GM23338 (cell line): ENCODE data around the gene HOXA5. TPM values are rescaled to one million over a fixed set of nuclear protein-coding genes. Genes with fewer than 3 reads are reported as not detected.

ENCODE experiments used
- ATAC-seq: fragments of 200-7000 bp; cut with Tn5 transposase; 3 replicates; pipeline ENCODE4 v1.9.1; 2020
- DNase-seq: peaks from one replicate; pipeline ENCODE4 v3.0.0-alpha.2; 2015; ENCODE audit warnings: low spot score
- H2AFZ ChIP-seq: fragments of 200-600 bp; sonication (generic); 2 replicates; pipeline ENCODE4 v1.8.0; 2016; ENCODE audit warnings: antibody characterized with exemption, mild to moderate bottlenecking, moderate library complexity
- H3F3A ChIP-seq: fragments of 200-600 bp; sonication (generic); replicated peaks from 2 replicates; pipeline ENCODE4 v1.8.0; 2017; ENCODE audit warnings: antibody characterized with exemption, mixed run types, low read depth
- H3K27ac ChIP-seq: fragments of 200-600 bp; sonication (generic); 2 replicates; pipeline ENCODE4 v1.6.1; 2016; ENCODE audit warnings: low read depth
- H3K27me3 ChIP-seq: fragments of 200-600 bp; sonication (generic); 2 replicates; pipeline ENCODE4 v1.8.0; 2016; ENCODE audit warnings: mild to moderate bottlenecking, mixed run types, moderate library complexity; ENCODE audit not compliant: insufficient read depth
- H3K36me3 ChIP-seq: fragments of 200-600 bp; sonication (generic); 2 replicates; pipeline ENCODE4 v1.8.0; 2016; ENCODE audit warnings: mild to moderate bottlenecking; ENCODE audit not compliant: insufficient read depth
- H3K4me1 ChIP-seq: fragments of 200-600 bp; sonication (generic); 2 replicates; pipeline ENCODE4 v1.8.0; 2016; ENCODE audit warnings: mild to moderate bottlenecking, moderate library complexity; ENCODE audit not compliant: insufficient read depth
- H3K4me2 ChIP-seq: fragments of 200-600 bp; sonication (generic); 2 replicates; pipeline ENCODE4 v1.7.1; 2017; ENCODE audit warnings: mixed run types
- H3K4me3 ChIP-seq: fragments of 200-600 bp; sonication (generic); 2 replicates; pipeline ENCODE4 v1.6.1; 2016; ENCODE audit warnings: mixed run types
- H3K79me2 ChIP-seq: fragments of 200-600 bp; sonication (generic); replicated peaks from 2 replicates; pipeline ENCODE4 v1.8.0; 2017; ENCODE audit warnings: mild to moderate bottlenecking; ENCODE audit not compliant: insufficient read depth
- H3K9me2 ChIP-seq: fragments of 200-600 bp; sonication (generic); 2 replicates; pipeline ENCODE4 v1.8.0; 2017; ENCODE audit not compliant: insufficient read depth
- H4K20me1 ChIP-seq: fragments of 200-600 bp; sonication (generic); replicated peaks from 2 replicates; pipeline ENCODE4 v1.8.0; 2017; ENCODE audit warnings: mild to moderate bottlenecking; ENCODE audit not compliant: insufficient read depth
- H3K27ac Mint-ChIP-seq: 2 replicates; pipeline ENCODE4 v1.8.0; 2020; ENCODE audit warnings: inconsistent platforms, mild to moderate bottlenecking, moderate library complexity, mixed read lengths
- H3K27me3 Mint-ChIP-seq: 3 replicates; pipeline ENCODE4 v1.8.0; 2022; ENCODE audit warnings: low read depth, mild to moderate bottlenecking, moderate library complexity, mixed read lengths, inconsistent platforms; ENCODE audit not compliant: insufficient read depth, poor library complexity
- H3K36me3 Mint-ChIP-seq: 3 replicates; pipeline ENCODE4 v1.8.0; 2021; ENCODE audit warnings: low read depth, mild to moderate bottlenecking, inconsistent platforms, moderate library complexity, mixed read lengths
- H3K4me1 Mint-ChIP-seq: 3 replicates; pipeline ENCODE4 v1.8.0; 2020; ENCODE audit warnings: mild to moderate bottlenecking, inconsistent platforms, mixed read lengths
- H3K4me3 Mint-ChIP-seq: 3 replicates; pipeline ENCODE4 v1.8.0; 2021; ENCODE audit warnings: moderate library complexity, mild to moderate bottlenecking, inconsistent platforms, mixed read lengths
- H3K9me3 Mint-ChIP-seq: 3 replicates; pipeline ENCODE4 v1.8.0; 2020; ENCODE audit warnings: moderate library complexity, mild to moderate bottlenecking, inconsistent platforms, mixed read lengths
- CREB1 ChIP-seq: fragments of 250-450 bp; sonication (Bioruptor Pico); IDR thresholded peaks from 2 replicates; pipeline ENCODE4 v1.5.0; 2020; ENCODE audit warnings: low read depth, mild to moderate bottlenecking, moderate library complexity
- CTCF ChIP-seq, 2 experiments: fragments of 200-600 bp in 1 of 2; sonication (generic) in 1 of 2; conservative IDR thresholded peaks; 2 replicates each; pipeline versions ENCODE4 v1.5.1 to v1.6.1; 2016 to 2017; ENCODE audit warnings: antibody characterized with exemption in 2 of 2, low read depth in 2 of 2, mild to moderate bottlenecking in 2 of 2, moderate library complexity in 1 of 2
- EZH2 ChIP-seq: fragments of 200-600 bp; sonication (generic); IDR thresholded peaks from one replicate; pipeline ENCODE4 v1.8.0; 2017; ENCODE audit warnings: antibody characterized with exemption, mild to moderate bottlenecking, low read depth; ENCODE audit not compliant: unreplicated experiment
- EZH2phosphoT487 ChIP-seq: fragments of 200-600 bp; sonication (generic); IDR thresholded peaks from one replicate; pipeline ENCODE4 v1.8.1; 2018; ENCODE audit warnings: antibody characterized with exemption; ENCODE audit not compliant: unreplicated experiment
- JUNB ChIP-seq: IDR thresholded peaks from one replicate; pipeline ENCODE4 v1.6.1; 2016; ENCODE audit warnings: antibody characterized with exemption; ENCODE audit not compliant: unreplicated experiment
- NANOG ChIP-seq: IDR thresholded peaks from 2 replicates; pipeline ENCODE4 v1.6.1; 2016; ENCODE audit warnings: antibody characterized with exemption, borderline replicate concordance
- POLR2AphosphoS5 ChIP-seq: IDR thresholded peaks from 2 replicates; pipeline ENCODE4 v1.6.1; 2016; ENCODE audit warnings: antibody characterized with exemption, low read depth
- REST ChIP-seq: IDR thresholded peaks from one replicate; pipeline ENCODE4 v1.6.1; 2018; ENCODE audit warnings: antibody characterized with exemption; ENCODE audit not compliant: unreplicated experiment
- STAT1 ChIP-seq: IDR thresholded peaks from one replicate; pipeline ENCODE4 v1.6.1; 2016; ENCODE audit warnings: antibody characterized with exemption; ENCODE audit not compliant: unreplicated experiment
- ZNF114 ChIP-seq: fragments of 250-450 bp; sonication (Bioruptor Pico); IDR thresholded peaks from 2 replicates; pipeline ENCODE4 v1.5.0; 2020; ENCODE audit warnings: mild to moderate bottlenecking, moderate library complexity
- ZNF331 ChIP-seq: fragments of 250-450 bp; sonication (Bioruptor Pico); IDR thresholded peaks from 2 replicates; pipeline ENCODE4 v1.5.0; 2020; ENCODE audit warnings: low read depth, mild to moderate bottlenecking, moderate library complexity
- ZNF462 ChIP-seq: fragments of 250-450 bp; sonication (Bioruptor Pico); IDR thresholded peaks from 2 replicates; pipeline ENCODE4 v1.5.0; 2020; ENCODE audit warnings: mild to moderate bottlenecking, moderate library complexity
- polyA plus RNA-seq: library from polyadenylated mRNA; unstranded; fragments of >200 nt; fragmentation: Nextera tagmentation; extraction: Ambion mirVana; gene quantifications from 2 replicates; pipeline ENCODE4 v1.2.1, GENCODE V29; 2016
- total RNA-seq: library from RNA; depleted of rRNA; stranded (reverse); fragments of >200 nt; shearing (Covaris generic); gene quantifications from 2 replicates; pipeline ENCODE4 v1.2.3, GENCODE V29; 2014

Gene HOXA5
- total and polyA plus RNA-seq, 2 experiments from 2014 or later: not detected

GRCh38 chr7:27141137-27141922, 2.2 kb downstream of the HOXA5 start:
- Mint-ChIP-seq H3K36me3 (no peaks in the 10 kb centered on the region; the same call in 2 of the 3 replicates), H3K27ac (no peak overlapping the region), H3K27me3 (peaks cover 100% of the 10 kb centered on the region), H3K9me3 (peaks cover 11% of the 10 kb centered on the region; the same call in 2 of the 3 replicates), H3K4me1 (peaks cover 21% of the 10 kb centered on the region), H3K4me3 (peak overlapping the region; percentile 36; the same call in 1 of the 3 replicates)
- ATAC-seq (no peak), DNase-seq (no peak)
- Histone ChIP-seq H3F3A (peaks cover 37% of the 10 kb centered on the region), H3K4me2 (no peak overlapping the region), H3K4me1 (peaks cover 31% of the 10 kb centered on the region), H3K9me2 (no peaks in the 10 kb centered on the region), H3K79me2 (no peaks in the 10 kb centered on the region), H3K4me3 (no peak overlapping the region), H3K36me3 (no peaks in the 10 kb centered on the region), H2AFZ (no peak overlapping the region), H3K27me3 (peaks cover 100% of the 10 kb centered on the region), H3K27ac (no peak overlapping the region), H4K20me1 (peaks cover 40% of the 10 kb centered on the region)
- TF ChIP-seq CREB1 (CRISPR knock-in tag): no peak
- TF ChIP-seq STAT1: no peak
- TF ChIP-seq POLR2AphosphoS5: no peak
- TF ChIP-seq CTCF (conservative IDR thresholded peaks at IDR 0.05; ENCODE audit: low read depth in 2 of 2): no peak
- TF ChIP-seq EZH2phosphoT487: peak; percentile 77
- TF ChIP-seq JUNB: no peak
- peak; percentile 96 for TF ChIP-seq EZH2
- TF ChIP-seq ZNF114 (CRISPR knock-in tag): no peak
- no peak for TF ChIP-seq ZNF331 (CRISPR knock-in tag)
- TF ChIP-seq REST: no peak
- no peak for TF ChIP-seq ZNF462 (CRISPR knock-in tag)
- no peak for TF ChIP-seq NANOG
